NCI-H460 (cell line): ENCODE data around the gene SYTL1. TPM values are rescaled to one million over a fixed set of nuclear protein-coding genes. Genes with fewer than 3 reads are reported as not detected.
"Not testable (repeated sequence)": the region's sequence is repeated elsewhere in the genome, so short reads cannot be mapped to it uniquely, and the experiment has no call there.

ENCODE experiments used
- DNase-seq: peaks from one replicate; pipeline ENCODE4 v3.0.0-alpha.2; 2016; ENCODE audit warnings: low read depth; ENCODE audit errors: extremely low read depth
- total RNA-seq: library from RNA; depleted of rRNA; stranded (reverse); fragments of >200 nt; shearing (Covaris generic); gene quantifications from 2 replicates; pipeline ENCODE4 v1.2.3, GENCODE V29; 2014

SYTL1 gene
- total RNA-seq, 1 experiment from 2014 or later, result 0.37 TPM

DNA sequence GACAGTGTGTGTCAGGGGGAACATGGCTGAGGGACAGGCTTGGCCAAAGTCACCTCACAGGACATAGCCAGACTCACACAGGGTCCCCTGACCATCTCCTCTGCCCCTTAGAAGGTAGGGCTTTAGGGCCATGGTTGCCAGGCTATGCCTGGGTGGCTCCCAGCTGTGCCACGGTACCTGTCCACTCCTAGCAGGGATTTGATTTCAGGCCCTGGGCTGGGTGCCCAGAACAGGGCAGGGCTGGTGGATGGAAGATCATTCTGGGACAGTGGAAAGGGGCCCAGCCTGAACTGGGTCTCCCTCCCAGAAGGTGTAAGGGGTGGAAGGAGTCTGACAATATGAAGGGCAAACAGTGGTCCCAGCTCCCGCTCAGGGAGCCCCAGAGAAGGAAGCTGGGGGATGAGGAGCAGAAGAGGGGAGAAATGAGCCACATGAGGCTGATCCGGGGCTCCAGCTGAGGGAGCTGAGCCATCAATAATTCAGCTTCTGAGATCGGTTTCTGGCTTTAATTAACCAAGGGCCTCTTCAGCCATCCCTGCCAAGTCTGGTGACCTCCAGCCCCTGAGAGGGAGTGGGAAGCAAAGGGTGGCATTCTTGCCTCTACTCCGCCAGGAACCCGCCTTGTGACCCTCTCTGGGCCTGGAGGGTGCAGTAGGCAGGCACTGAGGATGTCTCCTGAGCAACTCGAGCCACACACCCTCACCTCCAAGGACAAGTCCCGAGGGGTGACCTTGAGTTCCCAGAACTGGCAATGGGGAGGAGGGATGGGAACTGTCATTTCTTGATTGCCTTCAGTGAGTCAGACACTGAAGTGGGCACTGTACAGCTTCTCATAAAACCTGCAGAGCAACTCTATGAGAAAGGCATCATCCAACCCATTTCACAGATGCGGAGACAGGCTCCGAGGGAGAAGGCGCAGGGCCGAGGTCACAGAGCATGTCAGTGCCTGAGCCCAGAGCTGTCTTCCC is 39.2 kb downstream of the SYTL1 start:
- no peak for DNase-seq

DNA sequence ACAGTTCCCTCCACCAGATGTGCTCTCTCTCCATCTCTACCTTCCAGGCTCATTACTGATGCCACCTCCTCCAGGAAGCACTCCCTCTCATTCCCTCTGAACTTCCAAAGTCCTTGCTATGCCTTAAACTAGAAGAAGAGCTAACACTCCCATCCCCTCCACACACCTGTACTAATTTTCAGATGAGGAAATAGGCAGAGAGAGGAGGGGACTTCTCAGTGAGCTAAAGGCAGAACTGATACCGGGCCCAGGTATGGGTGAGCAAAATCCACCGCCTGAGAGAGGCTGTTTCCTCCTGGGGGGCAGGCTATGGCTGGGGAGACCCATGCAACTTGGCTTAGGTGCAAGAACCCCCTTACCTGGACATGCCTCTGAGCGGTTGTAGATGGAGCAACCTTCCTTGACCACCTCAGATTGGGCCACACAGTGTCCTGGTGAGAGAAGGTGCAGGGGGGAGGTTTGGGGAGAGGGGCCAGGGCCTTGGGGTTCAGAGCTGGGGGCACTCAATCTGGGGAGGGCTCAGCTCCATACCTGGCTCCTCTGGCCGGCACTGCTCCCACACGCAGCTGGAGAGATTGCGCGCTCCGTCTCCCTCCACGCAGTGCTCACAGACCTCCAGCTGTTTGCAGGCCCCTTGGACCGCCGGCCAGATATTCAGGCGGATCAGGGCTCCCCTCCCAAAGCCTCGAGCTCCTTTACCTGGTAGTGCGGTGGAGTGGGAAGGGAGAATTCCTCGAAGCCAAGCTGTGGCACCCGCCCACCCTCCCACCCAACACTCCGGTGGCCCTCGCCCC is 40.3 kb downstream of the SYTL1 start:
- no peak for DNase-seq

DNA sequence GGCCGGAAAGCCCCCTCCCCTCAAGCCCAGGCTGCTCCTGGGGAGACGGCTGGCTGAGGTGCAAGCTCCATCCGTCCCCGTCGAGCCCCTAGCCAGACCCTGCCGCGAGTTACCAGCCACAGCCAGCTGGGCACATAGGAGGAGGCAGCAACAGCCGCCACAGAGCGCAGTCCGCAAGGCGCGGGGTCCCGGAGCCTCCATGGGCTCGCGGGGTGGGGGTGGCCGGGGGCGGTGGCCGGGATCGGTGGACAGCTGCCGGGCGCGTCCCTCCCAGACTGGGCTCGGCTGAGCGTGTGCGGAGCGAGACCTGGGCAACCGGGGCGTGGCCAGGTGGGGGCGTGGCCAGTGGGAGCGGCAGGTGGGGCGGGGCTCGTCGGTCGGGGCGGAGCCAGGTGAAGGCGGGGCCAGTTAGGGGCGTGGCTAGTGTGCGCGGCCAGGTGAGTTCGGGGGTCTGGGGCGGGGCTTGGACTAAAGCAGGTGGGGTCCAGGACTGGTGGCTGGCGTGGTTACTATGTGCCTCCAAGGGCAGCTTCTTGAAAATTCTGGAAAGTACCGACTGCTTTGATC is 41.3 kb downstream of the SYTL1 start, which contains the start of gene CD164L2:
TSS of gene CD164L2 (minus strand) at position 295 of the 567 bp plus-strand sequence. CDS start at position 201, 94 bp downstream.
- DNase-seq, result no peak

DNA sequence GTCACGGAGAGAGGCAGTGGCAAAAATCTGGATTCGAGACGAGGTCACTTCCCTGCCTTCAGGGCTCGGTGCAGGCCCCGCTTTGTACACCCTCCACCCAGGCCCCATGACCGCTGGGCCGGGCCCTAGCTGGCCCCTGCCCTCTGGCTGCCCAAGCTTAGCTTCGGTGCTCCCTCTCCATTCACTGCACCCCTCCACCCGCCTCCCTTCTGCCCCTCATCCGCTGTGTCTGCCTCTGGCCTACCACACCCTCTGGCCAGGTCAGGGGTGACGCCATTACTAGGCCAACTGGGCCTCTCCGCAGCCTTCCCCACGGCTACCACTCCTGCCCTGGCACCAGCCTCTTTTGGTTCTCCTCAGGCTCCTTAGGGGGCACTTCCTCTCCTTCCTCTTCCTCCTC is 41.8 kb downstream of the SYTL1 start:
- DNase-seq, result no peak

DNA sequence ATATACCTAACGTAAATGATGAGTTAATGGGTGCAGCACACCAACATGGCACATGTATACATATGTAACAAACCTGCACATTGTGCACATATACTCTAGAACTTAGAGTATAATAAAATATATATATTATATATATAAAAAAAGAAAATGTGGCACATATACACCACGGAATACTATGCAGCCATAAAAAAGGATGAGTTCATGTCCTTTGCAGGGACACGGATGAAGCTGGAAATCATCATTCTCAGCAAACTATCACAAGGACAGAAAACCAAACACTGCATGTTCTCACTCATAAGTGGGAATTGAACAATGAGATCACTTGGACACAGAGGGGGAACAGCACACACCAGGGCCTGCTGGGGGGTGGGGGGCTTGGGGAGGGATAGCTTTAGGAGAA is 43.0 kb downstream of the SYTL1 start:
- not testable (repeated sequence) for DNase-seq

DNA sequence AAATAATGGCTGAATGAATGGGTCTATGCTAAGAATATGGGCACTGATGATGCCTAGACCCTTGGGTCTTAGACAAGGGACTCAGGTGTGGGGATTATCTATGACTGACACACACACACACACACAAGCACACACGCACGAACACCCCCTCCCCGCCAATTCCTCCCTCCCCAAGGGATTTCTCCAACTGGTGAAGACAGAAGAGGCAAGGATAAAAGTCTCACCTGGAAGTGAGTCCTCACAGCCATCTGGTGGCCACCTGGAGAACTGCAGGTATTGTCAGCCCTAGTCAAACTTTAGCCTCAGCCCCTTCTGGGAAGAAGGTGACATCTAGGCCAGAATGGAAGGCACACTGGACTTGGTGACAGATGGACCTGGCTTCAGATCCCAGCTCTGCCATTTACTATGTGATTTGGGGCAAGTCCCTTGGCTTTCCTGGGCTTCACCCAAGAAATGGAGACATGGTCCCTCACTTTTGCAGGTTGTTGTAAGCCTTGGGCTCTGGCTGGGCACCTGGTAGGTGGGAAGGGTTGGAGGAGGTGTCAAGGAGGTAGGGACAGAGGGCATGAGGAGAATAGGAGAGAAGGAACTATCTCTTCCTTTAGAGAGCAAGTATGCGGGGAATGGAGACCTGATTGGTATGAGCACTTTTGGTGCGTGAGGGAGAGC is 46.6 kb downstream of the SYTL1 start:
- DNase-seq, result peak; percentile 46

DNA sequence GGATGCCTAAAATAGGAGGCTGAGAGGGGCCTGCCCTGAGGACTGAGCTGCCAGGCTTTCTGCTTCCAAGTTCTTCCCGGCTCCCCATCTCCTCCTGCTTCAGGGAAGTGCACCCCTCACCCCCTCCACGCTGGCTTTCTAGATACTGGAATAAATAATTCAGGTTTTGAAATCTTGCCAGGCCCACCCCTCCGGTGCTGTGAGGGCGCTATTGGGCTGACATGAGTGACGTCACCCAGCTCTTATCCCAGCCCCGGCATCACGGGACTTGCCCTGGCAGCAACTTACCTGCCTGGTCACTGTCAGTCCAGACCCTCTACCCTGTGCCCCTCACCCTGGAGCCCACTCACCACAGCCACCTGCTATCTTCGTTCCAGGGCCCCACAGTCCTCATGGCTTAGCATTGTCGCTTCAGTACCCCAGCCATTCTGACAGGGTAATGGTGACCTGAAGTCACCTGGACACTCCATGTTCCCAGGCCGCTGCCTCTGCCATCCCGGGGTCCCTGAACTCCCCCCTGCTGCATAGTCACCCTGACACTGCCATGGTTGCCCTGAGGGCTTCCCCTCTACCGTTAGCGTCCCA is 49.8 kb downstream of the SYTL1 start:
- DNase-seq, result no peak

DNA sequence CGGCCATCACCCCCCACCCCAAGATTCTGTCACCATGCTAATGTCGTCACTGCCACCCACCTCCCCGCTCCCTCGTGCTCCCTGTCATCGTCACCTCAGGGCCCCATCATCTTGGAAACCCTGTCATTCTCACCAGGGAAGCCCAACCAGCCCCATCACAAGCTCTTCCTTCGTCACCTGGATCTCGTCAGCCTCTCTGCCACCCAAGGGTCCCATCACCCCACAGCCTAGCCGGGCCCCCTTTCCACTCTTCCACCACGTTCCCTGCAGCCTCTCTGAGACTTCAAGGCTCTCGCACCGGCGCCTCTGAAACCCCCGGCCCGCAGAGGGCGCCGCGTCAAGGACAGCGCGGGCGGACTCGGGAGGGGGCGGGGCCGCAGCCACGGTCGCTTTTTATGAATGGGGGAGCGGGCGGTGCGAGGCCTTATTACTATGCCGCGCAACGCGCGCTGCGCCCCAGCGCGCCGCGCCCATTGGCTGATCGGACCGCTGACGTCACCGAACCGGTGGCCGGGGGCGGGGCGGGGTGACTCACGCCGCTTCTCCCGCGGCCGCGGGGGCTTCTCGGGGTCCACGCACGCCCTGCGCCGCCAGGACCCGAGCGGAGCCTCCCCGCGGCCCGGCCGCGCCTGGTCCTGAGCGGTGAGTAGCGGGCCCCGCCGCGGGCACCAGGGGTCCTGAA is 50.4 kb downstream of the SYTL1 start, which contains the start of gene GPR3:
TSS of gene GPR3 (plus strand) at position 527 of the 682 bp plus-strand sequence. CDS start 1,177 bp downstream, outside the sequence.
- DNase-seq, result peak; percentile 87

DNA sequence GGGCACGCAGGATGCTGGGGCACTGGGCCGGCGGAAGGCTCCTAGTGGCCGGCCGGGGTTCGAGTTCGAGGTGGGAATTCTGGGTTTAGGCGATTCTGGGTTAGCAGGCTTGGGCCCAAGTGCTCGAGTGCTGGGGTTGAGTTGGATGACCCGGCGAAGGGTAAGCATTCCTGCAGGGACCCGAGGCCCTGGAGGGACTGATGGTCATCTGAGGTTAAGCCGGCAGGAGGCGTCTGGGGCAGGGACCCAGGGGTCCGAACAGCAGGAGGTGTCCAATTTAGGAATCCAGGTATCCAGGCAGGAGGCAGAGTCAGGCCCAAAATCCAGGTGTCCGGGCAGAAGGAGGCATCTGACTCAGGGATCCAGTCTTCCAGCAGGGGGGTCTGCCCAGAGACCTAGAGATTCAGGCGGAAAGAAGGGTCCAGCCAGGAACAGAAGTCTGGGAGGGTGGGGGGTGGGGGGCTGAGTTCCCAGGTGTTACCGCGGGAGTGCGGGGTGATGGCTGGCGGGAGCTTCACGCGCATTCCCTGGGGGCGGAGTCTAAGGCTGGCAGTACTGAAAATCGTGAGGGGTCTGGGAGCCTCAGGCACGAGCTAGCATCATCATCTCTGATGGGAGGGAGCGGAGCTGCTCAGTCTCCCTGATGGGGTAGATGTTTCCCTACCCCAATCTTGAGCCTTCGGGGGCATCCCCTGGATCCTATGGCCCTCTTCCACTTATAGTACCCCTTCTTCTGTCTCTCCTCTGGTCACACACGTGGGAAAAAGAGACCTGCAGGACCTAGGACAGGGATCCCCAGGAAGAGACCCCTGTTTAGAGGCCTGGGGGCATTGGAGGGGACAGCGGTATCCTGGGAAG is 51.2 kb downstream of the SYTL1 start:
- DNase-seq, result no peak

DNA sequence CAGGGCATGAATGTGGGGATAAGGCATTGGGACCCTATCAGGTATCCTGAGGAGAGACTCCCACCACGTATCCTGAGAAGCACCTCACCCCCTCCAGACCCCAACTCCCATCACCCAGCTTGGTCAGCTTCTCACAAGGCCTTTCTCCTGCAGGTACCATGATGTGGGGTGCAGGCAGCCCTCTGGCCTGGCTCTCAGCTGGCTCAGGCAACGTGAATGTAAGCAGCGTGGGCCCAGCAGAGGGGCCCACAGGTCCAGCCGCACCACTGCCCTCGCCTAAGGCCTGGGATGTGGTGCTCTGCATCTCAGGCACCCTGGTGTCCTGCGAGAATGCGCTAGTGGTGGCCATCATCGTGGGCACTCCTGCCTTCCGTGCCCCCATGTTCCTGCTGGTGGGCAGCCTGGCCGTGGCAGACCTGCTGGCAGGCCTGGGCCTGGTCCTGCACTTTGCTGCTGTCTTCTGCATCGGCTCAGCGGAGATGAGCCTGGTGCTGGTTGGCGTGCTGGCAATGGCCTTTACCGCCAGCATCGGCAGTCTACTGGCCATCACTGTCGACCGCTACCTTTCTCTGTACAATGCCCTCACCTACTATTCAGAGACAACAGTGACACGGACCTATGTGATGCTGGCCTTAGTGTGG is 51.9 kb downstream of the SYTL1 start:
- DNase-seq, result no peak

DNA sequence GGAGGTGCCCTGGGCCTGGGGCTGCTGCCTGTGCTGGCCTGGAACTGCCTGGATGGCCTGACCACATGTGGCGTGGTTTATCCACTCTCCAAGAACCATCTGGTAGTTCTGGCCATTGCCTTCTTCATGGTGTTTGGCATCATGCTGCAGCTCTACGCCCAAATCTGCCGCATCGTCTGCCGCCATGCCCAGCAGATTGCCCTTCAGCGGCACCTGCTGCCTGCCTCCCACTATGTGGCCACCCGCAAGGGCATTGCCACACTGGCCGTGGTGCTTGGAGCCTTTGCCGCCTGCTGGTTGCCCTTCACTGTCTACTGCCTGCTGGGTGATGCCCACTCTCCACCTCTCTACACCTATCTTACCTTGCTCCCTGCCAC is 52.4 kb downstream of the SYTL1 start:
- DNase-seq, result no peak

DNA sequence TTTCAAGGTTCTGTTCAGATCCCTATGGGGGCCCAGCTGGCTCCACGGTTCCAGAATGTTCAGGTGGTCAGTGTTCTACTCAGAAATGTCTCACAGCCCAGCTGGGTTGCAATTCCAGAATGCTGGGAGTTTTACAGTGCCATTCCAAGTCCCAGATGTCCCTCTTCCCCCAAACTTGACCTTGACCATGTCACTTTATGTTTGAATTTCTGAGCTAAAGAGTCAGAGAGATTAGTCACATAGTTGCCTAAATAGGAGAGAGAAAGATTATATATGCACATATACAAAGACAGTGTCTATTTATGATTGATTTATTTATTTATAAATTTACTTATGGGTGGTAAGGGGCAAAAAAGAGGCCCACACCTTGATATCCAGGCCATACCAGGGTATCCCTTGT is 53.1 kb downstream of the SYTL1 start:
- DNase-seq, result no peak

DNA sequence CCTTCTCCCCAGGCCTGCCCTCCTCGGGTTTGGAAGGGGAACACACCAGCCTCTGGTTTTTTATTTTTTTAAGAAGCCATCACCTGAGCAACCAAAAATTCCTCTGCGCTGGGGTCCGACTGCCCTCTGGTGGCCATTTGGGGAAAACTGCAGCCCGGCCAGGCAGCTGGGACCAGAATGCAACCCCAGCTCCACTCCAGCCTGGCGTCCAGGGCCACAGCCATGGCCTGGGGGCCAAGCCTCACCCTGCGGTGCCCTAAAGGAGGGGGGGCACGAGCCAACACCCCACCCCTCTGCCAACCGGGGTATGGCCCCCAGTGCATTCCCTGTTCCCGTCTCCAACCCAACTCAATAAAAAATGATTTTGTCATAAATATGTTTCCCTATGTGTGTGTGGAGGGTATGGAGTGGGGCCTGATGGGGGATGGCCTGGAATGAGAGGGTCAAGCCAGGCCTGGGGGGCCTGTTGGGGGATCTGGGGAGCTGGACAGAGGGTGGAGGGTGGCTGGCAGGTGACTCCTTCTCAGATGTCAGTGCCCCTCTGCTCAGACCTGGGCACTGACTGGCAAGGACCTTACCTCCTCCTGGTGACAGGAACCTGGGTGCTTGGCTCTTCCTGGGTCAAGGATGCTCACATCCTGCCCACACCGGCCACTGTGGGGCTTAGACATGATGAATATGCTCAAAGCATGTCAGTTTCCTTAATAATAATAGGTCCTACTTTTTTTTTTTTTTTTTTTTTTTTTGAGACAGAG is 53.8 kb downstream of the SYTL1 start:
- peak; percentile 42 for DNase-seq

DNA sequence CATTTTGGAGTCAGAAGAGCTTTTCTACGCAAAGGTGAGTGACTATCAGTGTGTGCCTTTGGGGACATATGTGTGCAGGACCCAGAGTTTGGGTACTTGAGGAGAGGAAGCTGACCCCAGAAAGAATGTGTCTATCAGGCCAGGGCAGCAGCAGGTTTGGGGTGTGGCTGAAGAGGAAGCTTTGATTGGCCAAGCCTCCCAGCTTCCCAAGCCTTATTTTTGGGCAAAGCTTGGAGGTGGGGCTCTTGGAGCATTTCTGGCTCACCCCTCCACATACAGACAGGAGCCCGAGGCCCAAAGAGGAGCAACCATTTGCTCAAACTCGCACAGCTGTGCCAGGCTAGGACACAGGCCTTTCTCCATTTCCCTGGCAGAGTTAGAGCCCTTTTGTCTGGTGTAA is 55.3 kb downstream of the SYTL1 start:
- DNase-seq, result no peak

DNA sequence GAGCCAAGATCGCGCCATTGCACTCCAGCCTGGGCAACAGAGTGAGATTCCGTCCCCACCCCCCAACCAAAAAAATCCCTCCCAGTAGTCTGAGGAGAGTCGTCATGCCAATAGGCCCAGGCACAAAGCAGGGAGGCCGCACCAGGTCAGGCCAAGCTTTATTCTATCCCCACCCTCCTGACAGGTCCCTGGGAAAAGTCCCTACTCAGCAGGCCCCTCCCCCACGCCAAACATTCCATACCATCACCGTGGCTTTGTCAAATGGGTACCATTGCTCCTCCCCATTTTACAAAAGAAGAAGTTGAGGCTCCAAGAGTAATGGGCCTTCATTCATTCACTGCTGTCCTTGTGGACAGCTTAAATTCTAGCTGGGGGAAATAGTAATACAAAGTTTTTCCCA is 55.9 kb downstream of the SYTL1 start:
- DNase-seq, result no peak

DNA sequence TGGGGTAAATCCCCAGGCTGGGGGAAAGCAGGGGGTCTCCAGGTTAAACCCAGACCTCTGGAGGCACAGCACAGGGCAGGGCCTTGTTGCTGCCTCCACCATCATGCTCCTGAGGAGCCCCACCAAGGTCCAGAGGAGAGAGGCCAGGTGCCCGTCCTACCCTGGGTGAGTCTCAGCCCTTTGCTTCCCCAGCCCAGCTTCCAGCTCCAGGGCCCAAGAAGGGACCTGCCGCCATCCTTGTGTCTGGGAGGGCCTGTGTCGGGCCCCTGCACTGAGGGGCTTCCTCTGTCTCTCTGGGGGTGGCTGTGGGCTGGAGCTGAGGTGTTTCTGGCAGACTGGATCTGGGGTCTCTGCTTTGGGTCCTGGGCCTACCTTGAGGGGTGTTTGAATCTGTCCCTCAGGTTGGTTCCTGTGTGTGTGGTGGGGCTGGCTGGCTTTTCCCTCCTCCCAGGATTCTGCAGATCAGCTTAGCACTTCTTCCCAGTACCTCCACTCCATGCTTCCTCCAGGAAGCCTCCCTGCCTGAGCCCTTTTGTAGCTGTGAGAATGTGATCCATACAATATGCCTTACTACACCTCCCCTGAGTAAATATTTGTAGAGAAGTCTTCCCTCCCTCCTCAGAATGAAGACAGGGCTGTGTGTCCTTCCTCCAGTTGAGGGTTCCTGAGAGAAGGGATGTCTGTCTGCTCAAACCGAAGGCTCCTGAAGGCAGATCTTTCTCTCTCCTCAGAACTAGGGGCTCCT is 56.8 kb downstream of the SYTL1 start:
- no peak for DNase-seq
